GM23338 (cell line): ENCODE results near the gene FUT8. TPM values are rescaled to one million over a fixed set of nuclear protein-coding genes. Genes with fewer than 3 reads are reported as not detected.

Experiments
- ATAC-seq: fragments of 200-7000 bp; cut with Tn5 transposase; 3 replicates; pipeline ENCODE4 v1.9.1; 2020
- DNase-seq: peaks from one replicate; pipeline ENCODE4 v3.0.0-alpha.2; 2015; ENCODE audit warnings: low spot score
- H2AFZ ChIP-seq: fragments of 200-600 bp; sonication (generic); 2 replicates; pipeline ENCODE4 v1.8.0; 2016; ENCODE audit warnings: antibody characterized with exemption, mild to moderate bottlenecking, moderate library complexity
- H3F3A ChIP-seq: fragments of 200-600 bp; sonication (generic); replicated peaks from 2 replicates; pipeline ENCODE4 v1.8.0; 2017; ENCODE audit warnings: antibody characterized with exemption, mixed run types, low read depth
- H3K27ac ChIP-seq: fragments of 200-600 bp; sonication (generic); 2 replicates; pipeline ENCODE4 v1.6.1; 2016; ENCODE audit warnings: low read depth
- H3K27me3 ChIP-seq: fragments of 200-600 bp; sonication (generic); 2 replicates; pipeline ENCODE4 v1.8.0; 2016; ENCODE audit warnings: mild to moderate bottlenecking, mixed run types, moderate library complexity; ENCODE audit not compliant: insufficient read depth
- H3K36me3 ChIP-seq: fragments of 200-600 bp; sonication (generic); 2 replicates; pipeline ENCODE4 v1.8.0; 2016; ENCODE audit warnings: mild to moderate bottlenecking; ENCODE audit not compliant: insufficient read depth
- H3K4me1 ChIP-seq: fragments of 200-600 bp; sonication (generic); 2 replicates; pipeline ENCODE4 v1.8.0; 2016; ENCODE audit warnings: mild to moderate bottlenecking, moderate library complexity; ENCODE audit not compliant: insufficient read depth
- H3K4me2 ChIP-seq: fragments of 200-600 bp; sonication (generic); 2 replicates; pipeline ENCODE4 v1.7.1; 2017; ENCODE audit warnings: mixed run types
- H3K4me3 ChIP-seq: fragments of 200-600 bp; sonication (generic); 2 replicates; pipeline ENCODE4 v1.6.1; 2016; ENCODE audit warnings: mixed run types
- H3K79me2 ChIP-seq: fragments of 200-600 bp; sonication (generic); replicated peaks from 2 replicates; pipeline ENCODE4 v1.8.0; 2017; ENCODE audit warnings: mild to moderate bottlenecking; ENCODE audit not compliant: insufficient read depth
- H3K9me2 ChIP-seq: fragments of 200-600 bp; sonication (generic); 2 replicates; pipeline ENCODE4 v1.8.0; 2017; ENCODE audit not compliant: insufficient read depth
- H4K20me1 ChIP-seq: fragments of 200-600 bp; sonication (generic); replicated peaks from 2 replicates; pipeline ENCODE4 v1.8.0; 2017; ENCODE audit warnings: mild to moderate bottlenecking; ENCODE audit not compliant: insufficient read depth
- H3K27ac Mint-ChIP-seq: 2 replicates; pipeline ENCODE4 v1.8.0; 2020; ENCODE audit warnings: inconsistent platforms, mild to moderate bottlenecking, moderate library complexity, mixed read lengths
- H3K27me3 Mint-ChIP-seq: 3 replicates; pipeline ENCODE4 v1.8.0; 2022; ENCODE audit warnings: low read depth, mild to moderate bottlenecking, moderate library complexity, mixed read lengths, inconsistent platforms; ENCODE audit not compliant: insufficient read depth, poor library complexity
- H3K36me3 Mint-ChIP-seq: 3 replicates; pipeline ENCODE4 v1.8.0; 2021; ENCODE audit warnings: low read depth, mild to moderate bottlenecking, inconsistent platforms, moderate library complexity, mixed read lengths
- H3K4me1 Mint-ChIP-seq: 3 replicates; pipeline ENCODE4 v1.8.0; 2020; ENCODE audit warnings: mild to moderate bottlenecking, inconsistent platforms, mixed read lengths
- H3K4me3 Mint-ChIP-seq: 3 replicates; pipeline ENCODE4 v1.8.0; 2021; ENCODE audit warnings: moderate library complexity, mild to moderate bottlenecking, inconsistent platforms, mixed read lengths
- H3K9me3 Mint-ChIP-seq: 3 replicates; pipeline ENCODE4 v1.8.0; 2020; ENCODE audit warnings: moderate library complexity, mild to moderate bottlenecking, inconsistent platforms, mixed read lengths
- CREB1 ChIP-seq: fragments of 250-450 bp; sonication (Bioruptor Pico); IDR thresholded peaks from 2 replicates; pipeline ENCODE4 v1.5.0; 2020; ENCODE audit warnings: low read depth, mild to moderate bottlenecking, moderate library complexity
- CTCF ChIP-seq, 2 experiments: fragments of 200-600 bp in 1 of 2; sonication (generic) in 1 of 2; conservative IDR thresholded peaks; 2 replicates each; pipeline versions ENCODE4 v1.5.1 to v1.6.1; 2016 to 2017; ENCODE audit warnings: antibody characterized with exemption in 2 of 2, low read depth in 2 of 2, mild to moderate bottlenecking in 2 of 2, moderate library complexity in 1 of 2
- EZH2 ChIP-seq: fragments of 200-600 bp; sonication (generic); IDR thresholded peaks from one replicate; pipeline ENCODE4 v1.8.0; 2017; ENCODE audit warnings: antibody characterized with exemption, mild to moderate bottlenecking, low read depth; ENCODE audit not compliant: unreplicated experiment
- EZH2phosphoT487 ChIP-seq: fragments of 200-600 bp; sonication (generic); IDR thresholded peaks from one replicate; pipeline ENCODE4 v1.8.1; 2018; ENCODE audit warnings: antibody characterized with exemption; ENCODE audit not compliant: unreplicated experiment
- JUNB ChIP-seq: IDR thresholded peaks from one replicate; pipeline ENCODE4 v1.6.1; 2016; ENCODE audit warnings: antibody characterized with exemption; ENCODE audit not compliant: unreplicated experiment
- NANOG ChIP-seq: IDR thresholded peaks from 2 replicates; pipeline ENCODE4 v1.6.1; 2016; ENCODE audit warnings: antibody characterized with exemption, borderline replicate concordance
- POLR2AphosphoS5 ChIP-seq: IDR thresholded peaks from 2 replicates; pipeline ENCODE4 v1.6.1; 2016; ENCODE audit warnings: antibody characterized with exemption, low read depth
- STAT1 ChIP-seq: IDR thresholded peaks from one replicate; pipeline ENCODE4 v1.6.1; 2016; ENCODE audit warnings: antibody characterized with exemption; ENCODE audit not compliant: unreplicated experiment
- ZNF114 ChIP-seq: fragments of 250-450 bp; sonication (Bioruptor Pico); IDR thresholded peaks from 2 replicates; pipeline ENCODE4 v1.5.0; 2020; ENCODE audit warnings: mild to moderate bottlenecking, moderate library complexity
- ZNF331 ChIP-seq: fragments of 250-450 bp; sonication (Bioruptor Pico); IDR thresholded peaks from 2 replicates; pipeline ENCODE4 v1.5.0; 2020; ENCODE audit warnings: low read depth, mild to moderate bottlenecking, moderate library complexity
- polyA plus RNA-seq: library from polyadenylated mRNA; unstranded; fragments of >200 nt; fragmentation: Nextera tagmentation; extraction: Ambion mirVana; gene quantifications from 2 replicates; pipeline ENCODE4 v1.2.1, GENCODE V29; 2016
- total RNA-seq: library from RNA; depleted of rRNA; stranded (reverse); fragments of >200 nt; shearing (Covaris generic); gene quantifications from 2 replicates; pipeline ENCODE4 v1.2.3, GENCODE V29; 2014
- TF ChIP-seq, protein P1 (sequence below): fragments of 250-450 bp; sonication (Bioruptor Pico); IDR thresholded peaks from 2 replicates; pipeline ENCODE4 v1.5.0; 2020; ENCODE audit warnings: mild to moderate bottlenecking, moderate library complexity
- TF ChIP-seq, protein P2 (sequence below): IDR thresholded peaks from one replicate; pipeline ENCODE4 v1.6.1; 2018; ENCODE audit warnings: antibody characterized with exemption; ENCODE audit not compliant: unreplicated experiment
- TF ChIP-seq, protein P3 (sequence below): IDR thresholded peaks from 2 replicates; pipeline ENCODE4 v1.6.1; 2016; ENCODE audit warnings: antibody characterized with exemption

FUT8 gene
- total and polyA plus RNA-seq, 2 experiments from 2014 or later: 8.2 to 23.2 TPM

DNA sequence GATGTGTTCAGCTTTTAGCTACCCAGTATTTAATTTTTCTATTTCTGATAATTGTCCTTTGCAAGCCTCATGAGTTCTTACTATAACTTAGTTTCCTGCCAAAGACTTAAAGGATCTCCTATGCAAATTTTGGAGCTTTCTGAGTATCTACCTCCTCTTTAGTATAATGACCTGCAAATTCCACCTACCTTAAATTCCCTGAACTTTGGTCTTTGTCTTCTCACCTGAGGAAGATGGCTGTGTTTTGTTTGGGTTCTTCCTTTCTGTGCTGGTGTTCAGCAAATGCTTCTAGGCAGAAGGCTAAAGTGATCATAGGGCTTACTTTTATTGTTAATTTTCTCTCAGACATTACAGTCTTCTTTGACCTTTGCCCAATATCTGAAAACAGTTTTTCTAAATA lies 142.8 kb downstream of the FUT8 start:
- DNase-seq (peak; percentile 67), ATAC-seq (peak; percentile 63)
- no peak overlapping the region for H2AFZ ChIP-seq
- no peaks in the 10 kb centered on the region for H3K9me2 ChIP-seq
- no peaks in the 10 kb centered on the region for H3K27me3 ChIP-seq
- H3K27ac ChIP-seq: no peak overlapping the region
- no peak overlapping the region for H3K4me3 Mint-ChIP-seq
- no peaks in the 10 kb centered on the region for H3K36me3 Mint-ChIP-seq
- TF ChIP-seq EZH2phosphoT487: no peak
- no peak for TF ChIP-seq ZNF331 (CRISPR knock-in tag)
- TF ChIP-seq POLR2AphosphoS5: no peak
- TF ChIP-seq ZNF114 (CRISPR knock-in tag): no peak
- TF ChIP-seq NANOG: no peak
- no peak for TF ChIP-seq STAT1
- no peak for TF ChIP-seq JUNB
- no peak for TF ChIP-seq CREB1 (CRISPR knock-in tag)
- TF ChIP-seq, protein P1, sequence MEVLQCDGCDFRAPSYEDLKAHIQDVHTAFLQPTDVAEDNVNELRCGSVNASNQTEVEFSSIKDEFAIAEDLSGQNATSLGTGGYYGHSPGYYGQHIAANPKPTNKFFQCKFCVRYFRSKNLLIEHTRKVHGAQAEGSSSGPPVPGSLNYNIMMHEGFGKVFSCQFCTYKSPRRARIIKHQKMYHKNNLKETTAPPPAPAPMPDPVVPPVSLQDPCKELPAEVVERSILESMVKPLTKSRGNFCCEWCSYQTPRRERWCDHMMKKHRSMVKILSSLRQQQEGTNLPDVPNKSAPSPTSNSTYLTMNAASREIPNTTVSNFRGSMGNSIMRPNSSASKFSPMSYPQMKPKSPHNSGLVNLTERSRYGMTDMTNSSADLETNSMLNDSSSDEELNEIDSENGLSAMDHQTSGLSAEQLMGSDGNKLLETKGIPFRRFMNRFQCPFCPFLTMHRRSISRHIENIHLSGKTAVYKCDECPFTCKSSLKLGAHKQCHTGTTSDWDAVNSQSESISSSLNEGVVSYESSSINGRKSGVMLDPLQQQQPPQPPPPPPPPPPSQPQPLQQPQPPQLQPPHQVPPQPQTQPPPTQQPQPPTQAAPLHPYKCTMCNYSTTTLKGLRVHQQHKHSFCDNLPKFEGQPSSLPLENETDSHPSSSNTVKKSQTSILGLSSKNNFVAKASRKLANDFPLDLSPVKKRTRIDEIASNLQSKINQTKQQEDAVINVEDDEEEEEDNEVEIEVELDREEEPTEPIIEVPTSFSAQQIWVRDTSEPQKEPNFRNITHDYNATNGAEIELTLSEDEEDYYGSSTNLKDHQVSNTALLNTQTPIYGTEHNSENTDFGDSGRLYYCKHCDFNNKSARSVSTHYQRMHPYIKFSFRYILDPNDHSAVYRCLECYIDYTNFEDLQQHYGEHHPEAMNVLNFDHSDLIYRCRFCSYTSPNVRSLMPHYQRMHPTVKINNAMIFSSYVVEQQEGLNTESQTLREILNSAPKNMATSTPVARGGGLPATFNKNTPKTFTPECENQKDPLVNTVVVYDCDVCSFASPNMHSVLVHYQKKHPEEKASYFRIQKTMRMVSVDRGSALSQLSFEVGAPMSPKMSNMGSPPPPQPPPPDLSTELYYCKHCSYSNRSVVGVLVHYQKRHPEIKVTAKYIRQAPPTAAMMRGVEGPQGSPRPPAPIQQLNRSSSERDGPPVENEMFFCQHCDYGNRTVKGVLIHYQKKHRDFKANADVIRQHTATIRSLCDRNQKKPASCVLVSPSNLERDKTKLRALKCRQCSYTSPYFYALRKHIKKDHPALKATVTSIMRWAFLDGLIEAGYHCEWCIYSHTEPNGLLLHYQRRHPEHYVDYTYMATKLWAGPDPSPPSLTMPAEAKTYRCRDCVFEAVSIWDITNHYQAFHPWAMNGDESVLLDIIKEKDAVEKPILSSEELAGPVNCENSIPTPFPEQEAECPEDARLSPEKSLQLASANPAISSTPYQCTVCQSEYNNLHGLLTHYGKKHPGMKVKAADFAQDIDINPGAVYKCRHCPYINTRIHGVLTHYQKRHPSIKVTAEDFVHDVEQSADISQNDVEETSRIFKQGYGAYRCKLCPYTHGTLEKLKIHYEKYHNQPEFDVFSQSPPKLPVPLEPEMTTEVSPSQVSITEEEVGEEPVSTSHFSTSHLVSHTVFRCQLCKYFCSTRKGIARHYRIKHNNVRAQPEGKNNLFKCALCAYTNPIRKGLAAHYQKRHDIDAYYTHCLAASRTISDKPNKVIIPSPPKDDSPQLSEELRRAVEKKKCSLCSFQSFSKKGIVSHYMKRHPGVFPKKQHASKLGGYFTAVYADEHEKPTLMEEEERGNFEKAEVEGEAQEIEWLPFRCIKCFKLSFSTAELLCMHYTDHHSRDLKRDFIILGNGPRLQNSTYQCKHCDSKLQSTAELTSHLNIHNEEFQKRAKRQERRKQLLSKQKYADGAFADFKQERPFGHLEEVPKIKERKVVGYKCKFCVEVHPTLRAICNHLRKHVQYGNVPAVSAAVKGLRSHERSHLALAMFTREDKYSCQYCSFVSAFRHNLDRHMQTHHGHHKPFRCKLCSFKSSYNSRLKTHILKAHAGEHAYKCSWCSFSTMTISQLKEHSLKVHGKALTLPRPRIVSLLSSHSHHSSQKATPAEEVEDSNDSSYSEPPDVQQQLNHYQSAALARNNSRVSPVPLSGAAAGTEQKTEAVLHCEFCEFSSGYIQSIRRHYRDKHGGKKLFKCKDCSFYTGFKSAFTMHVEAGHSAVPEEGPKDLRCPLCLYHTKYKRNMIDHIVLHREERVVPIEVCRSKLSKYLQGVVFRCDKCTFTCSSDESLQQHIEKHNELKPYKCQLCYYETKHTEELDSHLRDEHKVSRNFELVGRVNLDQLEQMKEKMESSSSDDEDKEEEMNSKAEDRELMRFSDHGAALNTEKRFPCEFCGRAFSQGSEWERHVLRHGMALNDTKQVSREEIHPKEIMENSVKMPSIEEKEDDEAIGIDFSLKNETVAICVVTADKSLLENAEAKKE: no peak
- TF ChIP-seq CTCF (conservative IDR thresholded peaks at IDR 0.05; ENCODE audit: low read depth in 2 of 2): no peak
- TF ChIP-seq, protein P2, sequence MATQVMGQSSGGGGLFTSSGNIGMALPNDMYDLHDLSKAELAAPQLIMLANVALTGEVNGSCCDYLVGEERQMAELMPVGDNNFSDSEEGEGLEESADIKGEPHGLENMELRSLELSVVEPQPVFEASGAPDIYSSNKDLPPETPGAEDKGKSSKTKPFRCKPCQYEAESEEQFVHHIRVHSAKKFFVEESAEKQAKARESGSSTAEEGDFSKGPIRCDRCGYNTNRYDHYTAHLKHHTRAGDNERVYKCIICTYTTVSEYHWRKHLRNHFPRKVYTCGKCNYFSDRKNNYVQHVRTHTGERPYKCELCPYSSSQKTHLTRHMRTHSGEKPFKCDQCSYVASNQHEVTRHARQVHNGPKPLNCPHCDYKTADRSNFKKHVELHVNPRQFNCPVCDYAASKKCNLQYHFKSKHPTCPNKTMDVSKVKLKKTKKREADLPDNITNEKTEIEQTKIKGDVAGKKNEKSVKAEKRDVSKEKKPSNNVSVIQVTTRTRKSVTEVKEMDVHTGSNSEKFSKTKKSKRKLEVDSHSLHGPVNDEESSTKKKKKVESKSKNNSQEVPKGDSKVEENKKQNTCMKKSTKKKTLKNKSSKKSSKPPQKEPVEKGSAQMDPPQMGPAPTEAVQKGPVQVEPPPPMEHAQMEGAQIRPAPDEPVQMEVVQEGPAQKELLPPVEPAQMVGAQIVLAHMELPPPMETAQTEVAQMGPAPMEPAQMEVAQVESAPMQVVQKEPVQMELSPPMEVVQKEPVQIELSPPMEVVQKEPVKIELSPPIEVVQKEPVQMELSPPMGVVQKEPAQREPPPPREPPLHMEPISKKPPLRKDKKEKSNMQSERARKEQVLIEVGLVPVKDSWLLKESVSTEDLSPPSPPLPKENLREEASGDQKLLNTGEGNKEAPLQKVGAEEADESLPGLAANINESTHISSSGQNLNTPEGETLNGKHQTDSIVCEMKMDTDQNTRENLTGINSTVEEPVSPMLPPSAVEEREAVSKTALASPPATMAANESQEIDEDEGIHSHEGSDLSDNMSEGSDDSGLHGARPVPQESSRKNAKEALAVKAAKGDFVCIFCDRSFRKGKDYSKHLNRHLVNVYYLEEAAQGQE: no peak
- no peak for TF ChIP-seq EZH2
- TF ChIP-seq, protein P3, sequence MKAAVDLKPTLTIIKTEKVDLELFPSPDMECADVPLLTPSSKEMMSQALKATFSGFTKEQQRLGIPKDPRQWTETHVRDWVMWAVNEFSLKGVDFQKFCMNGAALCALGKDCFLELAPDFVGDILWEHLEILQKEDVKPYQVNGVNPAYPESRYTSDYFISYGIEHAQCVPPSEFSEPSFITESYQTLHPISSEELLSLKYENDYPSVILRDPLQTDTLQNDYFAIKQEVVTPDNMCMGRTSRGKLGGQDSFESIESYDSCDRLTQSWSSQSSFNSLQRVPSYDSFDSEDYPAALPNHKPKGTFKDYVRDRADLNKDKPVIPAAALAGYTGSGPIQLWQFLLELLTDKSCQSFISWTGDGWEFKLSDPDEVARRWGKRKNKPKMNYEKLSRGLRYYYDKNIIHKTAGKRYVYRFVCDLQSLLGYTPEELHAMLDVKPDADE: no peak
- no peak overlapping the region for H3K4me2 ChIP-seq
- H4K20me1 ChIP-seq: no peaks in the 10 kb centered on the region
- no peak overlapping the region for H3K4me3 ChIP-seq
- no peaks in the 10 kb centered on the region for H3F3A ChIP-seq
- H3K4me1 ChIP-seq: peaks cover 19% of the 10 kb centered on the region
- no peaks in the 10 kb centered on the region for H3K9me3 Mint-ChIP-seq
- H3K27me3 Mint-ChIP-seq: no peaks in the 10 kb centered on the region
- H3K36me3 ChIP-seq: no peaks in the 10 kb centered on the region
- H3K27ac Mint-ChIP-seq: no peak overlapping the region
- H3K4me1 Mint-ChIP-seq: peaks cover 18% of the 10 kb centered on the region; the same call in 2 of the 3 replicates
- no peaks in the 10 kb centered on the region for H3K79me2 ChIP-seq
